Mesendoderm (in vitro differentiated cells): ENCODE measurements around the gene MYO1A.
"Not testable (repeated sequence)": the region's sequence is repeated elsewhere in the genome, so short reads cannot be mapped to it uniquely, and the experiment has no call there.

Experiments used
- DNase-seq: peaks from one replicate; pipeline ENCODE4 v3.0.0; 2013
- H2AK5ac ChIP-seq: 2 replicates; pipeline ENCODE4 v1.6.1; 2013; ENCODE audit warnings: low read length, inconsistent platforms
- H2BK120ac ChIP-seq: 2 replicates; pipeline ENCODE4 v1.6.1; 2013; ENCODE audit warnings: low read depth, mild to moderate bottlenecking, low read length, moderate library complexity, mixed read lengths
- H2BK15ac ChIP-seq: replicated peaks from 2 replicates; pipeline ENCODE4 v1.6.1; 2013; ENCODE audit warnings: low read depth, mild to moderate bottlenecking, moderate library complexity
- H2BK5ac ChIP-seq: 2 replicates; pipeline ENCODE4 v1.6.1; 2013; ENCODE audit warnings: low read length, inconsistent platforms
- H3K18ac ChIP-seq: 2 replicates; pipeline ENCODE4 v1.6.1; 2013; ENCODE audit warnings: mild to moderate bottlenecking, low read length, mixed read lengths
- H3K23ac ChIP-seq: one replicate; pipeline ENCODE4 v1.6.1; 2013; ENCODE audit warnings: low read length
- H3K27ac ChIP-seq: 2 replicates; pipeline ENCODE4 v1.5.1; 2013; ENCODE audit warnings: low read depth, mild to moderate bottlenecking, inconsistent platforms, low read length, moderate library complexity
- H3K27me3 ChIP-seq: 2 replicates; pipeline ENCODE4 v1.6.1; 2013; ENCODE audit warnings: low read length, control low read depth, mild to moderate bottlenecking, inconsistent platforms; ENCODE audit not compliant: insufficient read depth, poor library complexity
- H3K36me3 ChIP-seq: 2 replicates; pipeline ENCODE4 v1.6.1; 2013; ENCODE audit warnings: low read length, inconsistent platforms; ENCODE audit not compliant: control insufficient read depth, insufficient read depth
- H3K4ac ChIP-seq: one replicate; pipeline ENCODE4 v1.6.1; 2013; ENCODE audit warnings: low read depth, mild to moderate bottlenecking, low read length, moderate library complexity
- H3K4me1 ChIP-seq: 2 replicates; pipeline ENCODE4 v1.6.1; 2013; ENCODE audit warnings: low read depth, low read length, inconsistent platforms; ENCODE audit not compliant: control insufficient read depth
- H3K4me2 ChIP-seq: 2 replicates; pipeline ENCODE4 v1.6.1; 2013; ENCODE audit warnings: low read length
- H3K4me3 ChIP-seq: 2 replicates; pipeline ENCODE4 v1.5.1; 2013; ENCODE audit warnings: mild to moderate bottlenecking, low read length
- H3K56ac ChIP-seq: one replicate; pipeline ENCODE4 v1.6.1; 2013; ENCODE audit warnings: low read length
- H3K79me1 ChIP-seq: 2 replicates; pipeline ENCODE4 v1.6.1; 2013; ENCODE audit warnings: low read length, inconsistent platforms
- H3K79me2 ChIP-seq: 2 replicates; pipeline ENCODE4 v1.6.1; 2013; ENCODE audit warnings: mild to moderate bottlenecking, low read length; ENCODE audit not compliant: control insufficient read depth, insufficient read depth
- H3K9ac ChIP-seq: 2 replicates; pipeline ENCODE4 v1.6.1; 2013; ENCODE audit warnings: low read length, inconsistent platforms
- H4K5ac ChIP-seq: one replicate; pipeline ENCODE4 v1.6.1; 2013; ENCODE audit warnings: low read length
- H4K8ac ChIP-seq: one replicate; pipeline ENCODE4 v1.6.1; 2013; ENCODE audit warnings: low read depth, mild to moderate bottlenecking, control low read depth, low read length, moderate library complexity
- WGBS: extraction: QIAGEN DNeasy Blood & Tissue Kit; methylation state at CpG from one replicate; pipeline ENCODE4 v1.1.7; 2013; ENCODE audit warnings: low lambda C conversion rate, missing lambda C conversion rate; ENCODE audit not compliant: insufficient coverage; ENCODE audit errors: extremely low coverage; 5-methylcytosine and 5-hydroxymethylcytosine counted together

Gene MYO1A

DNA sequence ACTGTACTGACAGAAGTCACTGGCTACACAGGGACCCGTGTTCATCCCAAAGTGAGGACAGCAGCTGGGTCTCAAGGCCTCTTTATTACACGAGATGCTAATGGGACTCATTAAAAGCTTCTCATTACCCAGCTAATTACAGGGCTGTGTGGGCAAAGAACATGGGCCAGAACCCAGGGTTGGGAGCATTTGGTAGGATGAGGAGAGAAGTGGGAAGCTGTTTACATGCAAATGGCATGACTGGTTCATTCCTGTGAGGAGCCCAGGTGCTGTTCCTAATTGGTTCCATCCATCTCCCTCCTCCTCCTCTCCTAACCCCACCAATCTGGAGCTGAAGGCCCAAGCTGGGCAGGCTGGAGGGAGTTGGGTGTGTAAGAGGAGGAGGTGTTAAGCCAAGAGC lies 24.7 kb downstream of the MYO1A start:
- Histone ChIP-seq H3K18ac (no peak overlapping the region), H3K23ac (no peak overlapping the region), H3K56ac (no peak overlapping the region), H3K4me2 (no peak overlapping the region), H3K36me3 (no peaks in the 10 kb centered on the region), H2BK120ac (no peak overlapping the region), H3K4me1 (peaks cover 2% of the 10 kb centered on the region), H3K27ac (no peak overlapping the region), H4K5ac (no peak overlapping the region), H2AK5ac (no peak overlapping the region), H3K79me1 (no peaks in the 10 kb centered on the region), H2BK5ac (no peak overlapping the region), H3K79me2 (no peaks in the 10 kb centered on the region), H2BK15ac (no peak overlapping the region), H3K9ac (no peak overlapping the region), H3K27me3 (no peaks in the 10 kb centered on the region), H3K4me3 (no peak overlapping the region), H3K4ac (no peak overlapping the region), H4K8ac (no peak overlapping the region)
- DNase-seq, result no peak
- WGBS, result no CpG with 5 or more reads among the region's 2 CpGs

DNA sequence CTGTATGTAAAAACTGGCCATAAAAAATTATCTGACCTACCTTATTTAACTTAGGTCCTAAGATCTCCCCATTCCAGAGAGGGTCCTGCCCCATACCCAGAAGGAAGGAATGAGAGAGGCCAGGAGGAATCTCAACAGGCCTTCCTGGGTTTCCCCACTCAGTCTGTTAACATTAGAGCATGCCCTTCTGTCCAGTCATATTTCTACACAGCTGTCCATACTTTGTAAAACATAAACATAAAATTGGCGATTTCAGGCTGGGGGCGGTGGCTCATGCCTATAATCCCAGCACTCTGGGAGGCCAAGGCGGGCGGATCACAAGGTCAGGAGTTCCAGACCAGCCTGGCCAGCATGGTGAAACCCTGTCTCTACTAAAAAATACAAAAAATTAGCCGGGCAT lies 27.6 kb downstream of the MYO1A start:
- H3K4me1 ChIP-seq, H3K36me3 ChIP-seq, H3K79me2 ChIP-seq, H3K79me1 ChIP-seq, H2BK15ac ChIP-seq, H2BK120ac ChIP-seq, H4K8ac ChIP-seq, H3K56ac ChIP-seq, H4K5ac ChIP-seq, H3K27me3 ChIP-seq, H3K9ac ChIP-seq, H3K18ac ChIP-seq, H3K4me2 ChIP-seq, H3K27ac ChIP-seq, H2AK5ac ChIP-seq, DNase-seq, H3K4ac ChIP-seq, H2BK5ac ChIP-seq, H3K4me3 ChIP-seq, H3K23ac ChIP-seq: not testable (repeated sequence)
- no CpG with 5 or more reads among the region's 5 CpGs for WGBS

DNA sequence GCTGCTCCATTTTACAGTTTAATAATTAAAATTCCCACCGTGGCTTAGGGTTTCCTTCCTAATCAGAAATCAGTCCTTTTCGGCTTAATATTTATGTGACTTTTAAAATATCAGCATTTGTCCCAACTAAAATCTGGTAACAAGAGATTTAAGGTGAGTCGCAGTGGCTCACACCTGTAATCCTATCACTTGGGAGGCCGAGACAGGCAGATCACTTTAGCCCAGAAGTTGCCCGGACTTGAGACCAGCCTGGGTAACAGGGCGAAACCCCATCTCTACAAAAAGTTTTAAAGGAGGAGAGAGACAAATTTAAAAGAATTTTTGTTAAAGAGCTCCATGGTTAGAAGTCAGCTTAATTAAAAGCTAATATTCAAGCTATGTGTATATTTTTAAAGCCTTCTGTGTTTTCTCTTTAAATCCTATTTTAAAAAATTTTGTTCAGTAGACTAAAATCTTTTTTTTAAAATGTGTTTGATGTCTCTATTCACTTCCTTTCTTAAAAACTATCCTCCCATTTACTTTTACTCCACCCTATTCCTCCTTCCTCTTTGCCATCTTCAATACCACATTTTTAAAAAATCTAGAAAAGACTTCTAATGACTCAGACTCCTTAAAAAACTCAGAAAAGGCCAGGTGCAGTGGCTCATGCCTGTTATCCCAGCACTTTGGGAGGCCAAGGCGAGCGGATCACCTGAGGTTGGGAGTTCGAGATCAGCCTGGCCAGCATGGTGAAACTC lies 29.8 kb downstream of the MYO1A start:
- WGBS, result no CpG with 5 or more reads among the region's 9 CpGs

DNA sequence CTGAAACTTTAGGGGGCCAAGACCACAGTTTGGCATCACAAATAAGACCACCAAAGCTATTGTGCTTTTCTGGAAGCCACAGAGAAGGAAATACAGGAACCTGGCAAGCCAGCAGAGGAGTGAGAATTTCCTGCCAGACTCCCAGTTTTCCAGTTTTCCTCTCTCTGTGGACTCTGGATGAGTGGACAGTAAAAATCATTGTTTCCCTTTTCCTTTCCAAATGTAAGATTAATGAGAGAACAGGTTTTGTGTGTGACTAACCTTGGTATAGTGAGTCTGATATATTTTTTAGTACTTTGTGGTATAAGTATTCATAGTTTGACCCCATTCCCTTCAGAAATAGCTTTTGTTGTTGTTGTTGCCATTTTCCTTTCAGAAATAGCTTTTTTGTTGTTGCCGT lies 31.0 kb downstream of the MYO1A start:
- H2BK15ac ChIP-seq, result no peak overlapping the region
- H3K36me3 ChIP-seq, result no peaks in the 10 kb centered on the region
- no peak overlapping the region for H2BK5ac ChIP-seq
- no peaks in the 10 kb centered on the region for H3K79me1 ChIP-seq
- no peaks in the 10 kb centered on the region for H3K27me3 ChIP-seq
- no peaks in the 10 kb centered on the region for H3K79me2 ChIP-seq
- no peak overlapping the region for H3K18ac ChIP-seq
- DNase-seq, result no peak
- no peak overlapping the region for H4K8ac ChIP-seq
- H3K4me2 ChIP-seq, result no peak overlapping the region
- no peak overlapping the region for H3K9ac ChIP-seq
- no peak overlapping the region for H2AK5ac ChIP-seq
- H3K4me3 ChIP-seq, result no peak overlapping the region
- WGBS, result no CpG with 5 or more reads among the region's 1 CpG
- no peaks in the 10 kb centered on the region for H3K4me1 ChIP-seq
- H3K4ac ChIP-seq, result no peak overlapping the region
- no peak overlapping the region for H3K27ac ChIP-seq
- H2BK120ac ChIP-seq, result no peak overlapping the region
- no peak overlapping the region for H3K23ac ChIP-seq
- H4K5ac ChIP-seq, result no peak overlapping the region
- H3K56ac ChIP-seq, result no peak overlapping the region

More for the DNA sequence above, 29.8 kb downstream of the MYO1A start:
- Histone ChIP-seq H2AK5ac (no peak overlapping the region), H2BK5ac (no peak overlapping the region), H3K4ac (no peak overlapping the region), H3K23ac (no peak overlapping the region), H2BK15ac (no peak overlapping the region), H3K27ac (no peak overlapping the region), H2BK120ac (no peak overlapping the region), H4K8ac (no peak overlapping the region), H3K9ac (no peak overlapping the region), H3K36me3 (no peaks in the 10 kb centered on the region), H4K5ac (no peak overlapping the region), H3K79me1 (no peaks in the 10 kb centered on the region), H3K56ac (no peak overlapping the region), H3K18ac (no peak overlapping the region), H3K4me2 (no peak overlapping the region), H3K4me3 (no peak overlapping the region), H3K4me1 (no peaks in the 10 kb centered on the region), H3K79me2 (no peaks in the 10 kb centered on the region), H3K27me3 (no peaks in the 10 kb centered on the region)
- DNase-seq, result no peak

DNA sequence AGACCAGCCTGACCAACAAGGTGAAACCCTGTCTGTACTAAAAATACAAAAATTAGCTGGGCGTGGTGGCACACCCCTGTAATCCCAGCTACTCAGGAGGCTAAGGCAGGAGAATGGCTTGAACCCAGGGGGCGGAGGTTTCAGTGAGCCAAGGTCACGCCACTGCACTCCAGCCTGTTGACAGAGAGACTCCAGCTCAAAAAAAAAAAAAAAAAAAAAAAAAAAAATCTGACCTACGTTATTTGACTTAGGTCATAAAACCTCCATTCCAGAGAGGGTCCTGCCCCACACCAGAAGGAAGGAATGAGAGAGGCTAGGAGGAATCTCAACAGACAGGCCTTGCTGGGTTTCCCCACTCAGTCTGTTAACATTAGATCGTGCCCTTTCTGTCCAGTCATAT lies 31.6 kb downstream of the MYO1A start:
- not testable (repeated sequence) for H3K27me3 ChIP-seq, H3K79me2 ChIP-seq, H3K79me1 ChIP-seq, H4K5ac ChIP-seq, H2BK120ac ChIP-seq, H3K36me3 ChIP-seq, H3K4me1 ChIP-seq, H3K9ac ChIP-seq, H4K8ac ChIP-seq, H3K4me2 ChIP-seq, H3K4ac ChIP-seq, H2BK5ac ChIP-seq, H3K4me3 ChIP-seq, H3K27ac ChIP-seq, H3K56ac ChIP-seq, DNase-seq, H3K23ac ChIP-seq, H3K18ac ChIP-seq, H2BK15ac ChIP-seq, H2AK5ac ChIP-seq
- no CpG with 5 or more reads among the region's 5 CpGs for WGBS

DNA sequence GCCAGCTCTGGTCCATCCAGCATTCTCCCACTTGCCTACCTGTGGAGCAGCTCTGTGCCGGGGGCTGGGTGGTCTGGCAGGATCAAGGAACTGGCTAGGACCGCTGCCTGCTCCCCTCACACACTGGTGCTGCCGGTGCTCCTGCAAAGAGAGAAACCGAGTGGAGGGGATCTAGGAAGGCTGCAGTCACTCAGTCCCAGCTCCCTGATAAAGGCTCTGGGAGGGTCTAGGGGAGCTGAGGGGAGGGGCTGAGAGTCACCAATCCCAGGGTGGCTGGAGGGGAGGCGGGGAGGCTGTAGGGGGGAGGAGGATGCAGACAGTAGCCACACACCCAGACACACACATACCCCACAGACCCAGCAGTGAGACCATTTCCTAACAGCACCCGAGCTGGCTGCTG lies 33.6 kb downstream of the MYO1A start, which contains the start of gene TAC3:
TSS of gene TAC3 (minus strand) at position 182 of the 400 bp plus-strand sequence. CDS start 732 bp downstream, outside the sequence.
- no CpG with 5 or more reads among the region's 6 CpGs for WGBS
- no peak within 1 kb of the TSS for H2AK5ac ChIP-seq

More for the DNA sequence above, 33.6 kb downstream of the MYO1A start, which contains the start of gene TAC3:
- Histone ChIP-seq H2BK120ac (no peak within 1 kb of the TSS), H3K27me3 (no peaks in the 10 kb centered on the region), H3K79me2 (no peaks in the 10 kb centered on the region), H3K27ac (no peak within 1 kb of the TSS), H3K18ac (no peak within 1 kb of the TSS), H3K23ac (no peak within 1 kb of the TSS), H3K4me2 (no peak within 1 kb of the TSS), H2BK5ac (no peak within 1 kb of the TSS), H4K5ac (no peak within 1 kb of the TSS), H3K9ac (no peak within 1 kb of the TSS), H3K36me3 (no peaks in the 10 kb centered on the region), H2BK15ac (no peak within 1 kb of the TSS), H3K79me1 (no peaks in the 10 kb centered on the region), H4K8ac (no peak within 1 kb of the TSS), H3K4me3 (no peak within 1 kb of the TSS), H3K4me1 (no peaks in the 10 kb centered on the region), H3K56ac (peak within 1 kb of the TSS; percentile 26), H3K4ac (no peak within 1 kb of the TSS)
- DNase-seq, result peak; percentile 56
